HCT116 (cell line): ENCODE measurements around the gene IMPACT.

Experiments used
- CEBPB ChIP-seq: IDR thresholded peaks from 2 replicates; pipeline ENCODE4 v1.6.1; 2012; ENCODE audit warnings: low read depth
- CTCF ChIP-seq, 3 experiments: fragments of 200-600 bp in 1 of 3; sonication (generic) in 1 of 3; IDR thresholded peaks in 2 of 3; conservative IDR thresholded peaks in 1 of 3; 2 replicates each; pipeline ENCODE4 v1.5.1; 2012 to 2017; ENCODE audit warnings: low read depth in 2 of 3, low read length in 2 of 3, antibody characterized with exemption in 1 of 3, borderline replicate concordance in 1 of 3, control low read depth in 1 of 3, mild to moderate bottlenecking in 1 of 3, mixed read lengths in 1 of 3, mixed run types in 1 of 3, moderate library complexity in 1 of 3; ENCODE audit not compliant: insufficient read depth in 1 of 3
- EZH2 ChIP-seq: fragments of 200-600 bp; sonication (generic); IDR thresholded peaks from 2 replicates; pipeline ENCODE4 v1.6.1; 2017; ENCODE audit warnings: antibody characterized with exemption, mixed run types
- EZH2phosphoT487 ChIP-seq: fragments of 200-600 bp; IDR thresholded peaks from 2 replicates; pipeline ENCODE4 v1.6.1; 2018; ENCODE audit warnings: antibody characterized with exemption, borderline replicate concordance
- POLR2A ChIP-seq: IDR thresholded peaks from 2 replicates; pipeline ENCODE4 v1.7.0; 2011; ENCODE audit warnings: borderline replicate concordance; ENCODE audit not compliant: insufficient read depth, insufficient read length; ENCODE audit errors: extremely low read depth

- no peak for TF ChIP-seq CTCF (IDR thresholded peaks at IDR 0.05 in 2 of 3, conservative IDR thresholded peaks at IDR 0.05 in 1 of 3; ENCODE audit: borderline replicate concordance in 1 of 3, insufficient read depth in 1 of 3, low read depth in 2 of 3, low read length in 2 of 3)
- no peak for TF ChIP-seq POLR2A
- no peak for TF ChIP-seq EZH2phosphoT487
- TF ChIP-seq CEBPB: no peak
- no peak for TF ChIP-seq EZH2
Observed at GRCh38 chr18:24414349-24415003, 12.0 kb upstream of the IMPACT start.
